Mesendoderm (in vitro differentiated cells): Measurements from ENCODE around the gene SASH1.

Experiments used
- DNase-seq: peaks from one replicate; pipeline ENCODE4 v3.0.0; 2013
- H2AK5ac ChIP-seq: 2 replicates; pipeline ENCODE4 v1.6.1; 2013; ENCODE audit warnings: low read length, inconsistent platforms
- H2BK120ac ChIP-seq: 2 replicates; pipeline ENCODE4 v1.6.1; 2013; ENCODE audit warnings: low read depth, mild to moderate bottlenecking, low read length, moderate library complexity, mixed read lengths
- H2BK15ac ChIP-seq: replicated peaks from 2 replicates; pipeline ENCODE4 v1.6.1; 2013; ENCODE audit warnings: low read depth, mild to moderate bottlenecking, moderate library complexity
- H2BK5ac ChIP-seq: 2 replicates; pipeline ENCODE4 v1.6.1; 2013; ENCODE audit warnings: low read length, inconsistent platforms
- H3K18ac ChIP-seq: 2 replicates; pipeline ENCODE4 v1.6.1; 2013; ENCODE audit warnings: mild to moderate bottlenecking, low read length, mixed read lengths
- H3K23ac ChIP-seq: one replicate; pipeline ENCODE4 v1.6.1; 2013; ENCODE audit warnings: low read length
- H3K27ac ChIP-seq: 2 replicates; pipeline ENCODE4 v1.5.1; 2013; ENCODE audit warnings: low read depth, mild to moderate bottlenecking, inconsistent platforms, low read length, moderate library complexity
- H3K27me3 ChIP-seq: 2 replicates; pipeline ENCODE4 v1.6.1; 2013; ENCODE audit warnings: low read length, control low read depth, mild to moderate bottlenecking, inconsistent platforms; ENCODE audit not compliant: insufficient read depth, poor library complexity
- H3K36me3 ChIP-seq: 2 replicates; pipeline ENCODE4 v1.6.1; 2013; ENCODE audit warnings: low read length, inconsistent platforms; ENCODE audit not compliant: control insufficient read depth, insufficient read depth
- H3K4ac ChIP-seq: one replicate; pipeline ENCODE4 v1.6.1; 2013; ENCODE audit warnings: low read depth, mild to moderate bottlenecking, low read length, moderate library complexity
- H3K4me1 ChIP-seq: 2 replicates; pipeline ENCODE4 v1.6.1; 2013; ENCODE audit warnings: low read depth, low read length, inconsistent platforms; ENCODE audit not compliant: control insufficient read depth
- H3K4me2 ChIP-seq: 2 replicates; pipeline ENCODE4 v1.6.1; 2013; ENCODE audit warnings: low read length
- H3K4me3 ChIP-seq: 2 replicates; pipeline ENCODE4 v1.5.1; 2013; ENCODE audit warnings: mild to moderate bottlenecking, low read length
- H3K56ac ChIP-seq: one replicate; pipeline ENCODE4 v1.6.1; 2013; ENCODE audit warnings: low read length
- H3K79me1 ChIP-seq: 2 replicates; pipeline ENCODE4 v1.6.1; 2013; ENCODE audit warnings: low read length, inconsistent platforms
- H3K79me2 ChIP-seq: 2 replicates; pipeline ENCODE4 v1.6.1; 2013; ENCODE audit warnings: mild to moderate bottlenecking, low read length; ENCODE audit not compliant: control insufficient read depth, insufficient read depth
- H3K9ac ChIP-seq: 2 replicates; pipeline ENCODE4 v1.6.1; 2013; ENCODE audit warnings: low read length, inconsistent platforms
- H4K5ac ChIP-seq: one replicate; pipeline ENCODE4 v1.6.1; 2013; ENCODE audit warnings: low read length
- H4K8ac ChIP-seq: one replicate; pipeline ENCODE4 v1.6.1; 2013; ENCODE audit warnings: low read depth, mild to moderate bottlenecking, control low read depth, low read length, moderate library complexity
- WGBS: extraction: QIAGEN DNeasy Blood & Tissue Kit; methylation state at CpG from one replicate; pipeline ENCODE4 v1.1.7; 2013; ENCODE audit warnings: low lambda C conversion rate, missing lambda C conversion rate; ENCODE audit not compliant: insufficient coverage; ENCODE audit errors: extremely low coverage; 5-methylcytosine and 5-hydroxymethylcytosine counted together

The SASH1 gene

DNA sequence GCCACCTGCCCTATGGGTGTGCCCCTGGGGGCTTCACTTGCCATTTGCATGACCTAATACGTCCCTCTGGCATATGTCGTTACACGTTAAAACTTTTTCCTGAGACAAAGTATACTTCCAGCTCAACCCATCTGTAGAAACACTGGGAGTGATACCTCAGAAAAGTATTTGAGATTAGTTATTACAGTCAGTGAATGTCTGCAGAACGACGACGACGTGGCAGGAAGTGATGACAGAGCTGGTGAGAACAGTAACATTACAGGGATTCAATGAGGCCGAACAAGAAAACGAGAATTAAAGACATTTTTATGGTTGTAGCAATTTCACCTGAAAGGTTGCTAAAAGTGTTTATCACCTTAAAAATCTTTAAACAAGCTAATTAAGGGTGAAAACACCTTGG is 40.2 kb downstream of the SASH1 start:
- no peak overlapping the region for H4K8ac ChIP-seq
- peaks cover 6% of the 10 kb centered on the region for H3K4me1 ChIP-seq
- peaks cover 17% of the 10 kb centered on the region for H3K79me1 ChIP-seq
- no CpG with 5 or more reads among the region's 9 CpGs for WGBS
- H3K4me3 ChIP-seq: no peak overlapping the region
- H3K27me3 ChIP-seq: no peaks in the 10 kb centered on the region
- no peak overlapping the region for H3K23ac ChIP-seq
- no peak overlapping the region for H4K5ac ChIP-seq
- no peak overlapping the region for H3K27ac ChIP-seq
- H3K4ac ChIP-seq: no peak overlapping the region
- H2AK5ac ChIP-seq: no peak overlapping the region
- no peak overlapping the region for H2BK15ac ChIP-seq
- no peak for DNase-seq
- no peak overlapping the region for H3K4me2 ChIP-seq
- H3K36me3 ChIP-seq: no peaks in the 10 kb centered on the region
- H3K9ac ChIP-seq: no peak overlapping the region
- no peak overlapping the region for H2BK120ac ChIP-seq
- peaks cover 2% of the 10 kb centered on the region for H3K79me2 ChIP-seq
- H3K56ac ChIP-seq: no peak overlapping the region
- H3K18ac ChIP-seq: no peak overlapping the region
- H2BK5ac ChIP-seq: no peak overlapping the region

DNA sequence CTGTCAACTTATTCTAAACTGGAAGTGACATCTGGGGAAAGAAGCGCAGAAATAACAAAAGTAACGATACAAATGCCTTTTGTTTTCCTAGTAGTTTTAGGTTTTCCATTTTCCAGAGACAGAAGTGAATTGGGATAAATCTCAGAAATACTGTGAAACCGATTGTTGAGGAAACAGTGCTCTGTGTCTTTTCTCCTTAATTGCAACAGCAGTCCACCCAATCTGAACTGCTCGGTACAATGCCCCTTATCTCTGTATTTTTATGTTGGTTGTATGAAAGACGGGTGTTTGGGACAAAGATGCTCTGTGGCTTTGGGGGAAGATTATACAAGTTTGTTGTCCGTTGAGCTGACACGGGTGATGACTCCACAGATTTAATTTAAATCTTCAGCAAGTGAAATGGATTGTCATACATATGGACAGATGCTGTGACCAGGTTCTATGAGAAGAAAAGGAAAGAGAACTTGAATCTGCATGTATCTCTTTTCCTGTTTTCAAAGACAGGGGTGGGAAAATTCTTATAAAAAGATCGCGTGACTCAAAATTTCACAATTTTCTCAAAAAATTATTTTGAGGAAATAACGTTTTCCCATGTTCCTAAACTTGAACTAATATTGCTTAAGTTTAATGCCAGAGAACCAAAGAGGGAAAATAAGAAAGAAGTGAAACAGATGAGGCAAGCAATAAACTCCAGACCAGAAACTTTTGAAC is 41.2 kb downstream of the SASH1 start:
- no peak overlapping the region for H3K4me2 ChIP-seq
- no peak overlapping the region for H2BK120ac ChIP-seq
- no peaks in the 10 kb centered on the region for H3K27me3 ChIP-seq
- H4K5ac ChIP-seq: no peak overlapping the region
- peaks cover 15% of the 10 kb centered on the region for H3K79me1 ChIP-seq
- H2BK15ac ChIP-seq: no peak overlapping the region
- no peak overlapping the region for H3K4ac ChIP-seq
- H3K4me3 ChIP-seq: no peak overlapping the region
- H3K79me2 ChIP-seq: peaks cover 2% of the 10 kb centered on the region
- no peak for DNase-seq
- H3K18ac ChIP-seq: no peak overlapping the region
- H2BK5ac ChIP-seq: no peak overlapping the region
- H3K9ac ChIP-seq: no peak overlapping the region
- H4K8ac ChIP-seq: no peak overlapping the region
- H3K4me1 ChIP-seq: peaks cover 6% of the 10 kb centered on the region
- H3K56ac ChIP-seq: no peak overlapping the region
- no peak overlapping the region for H2AK5ac ChIP-seq
- WGBS: no CpG with 5 or more reads among the region's 10 CpGs
- no peak overlapping the region for H3K23ac ChIP-seq
- no peaks in the 10 kb centered on the region for H3K36me3 ChIP-seq
- no peak overlapping the region for H3K27ac ChIP-seq

DNA sequence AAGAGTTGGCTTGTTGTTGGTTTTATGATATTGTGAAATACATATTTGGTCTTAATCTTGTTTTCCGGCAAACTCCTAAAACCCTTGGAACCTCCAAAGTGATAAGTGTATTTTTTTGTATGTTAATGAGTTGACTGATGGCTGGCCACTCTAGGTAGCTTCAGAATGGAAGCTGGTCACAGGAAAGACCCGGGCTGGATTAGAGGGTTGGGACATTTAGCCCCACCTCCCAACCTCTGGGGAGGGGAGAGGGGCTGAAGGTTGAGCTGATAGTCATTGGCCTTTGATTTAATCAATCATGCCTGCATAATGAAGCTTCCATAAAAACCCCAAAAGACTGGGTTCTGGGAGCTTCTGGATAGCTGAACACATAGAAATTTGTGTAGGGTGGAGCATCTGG is 42.7 kb downstream of the SASH1 start:
- Histone ChIP-seq H4K8ac (no peak overlapping the region), H3K4me2 (no peak overlapping the region), H4K5ac (no peak overlapping the region), H2BK120ac (no peak overlapping the region), H3K79me1 (peaks cover 10% of the 10 kb centered on the region), H3K9ac (no peak overlapping the region), H3K4ac (no peak overlapping the region), H2BK5ac (no peak overlapping the region), H3K23ac (no peak overlapping the region), H3K56ac (no peak overlapping the region), H3K27ac (no peak overlapping the region), H3K36me3 (no peaks in the 10 kb centered on the region), H2AK5ac (no peak overlapping the region), H3K79me2 (peaks cover 2% of the 10 kb centered on the region), H3K4me1 (peaks cover 6% of the 10 kb centered on the region), H3K18ac (no peak overlapping the region), H3K4me3 (no peak overlapping the region), H3K27me3 (no peaks in the 10 kb centered on the region), H2BK15ac (no peak overlapping the region)
- DNase-seq: peak; percentile 79
- no CpG with 5 or more reads among the region's 2 CpGs for WGBS

DNA sequence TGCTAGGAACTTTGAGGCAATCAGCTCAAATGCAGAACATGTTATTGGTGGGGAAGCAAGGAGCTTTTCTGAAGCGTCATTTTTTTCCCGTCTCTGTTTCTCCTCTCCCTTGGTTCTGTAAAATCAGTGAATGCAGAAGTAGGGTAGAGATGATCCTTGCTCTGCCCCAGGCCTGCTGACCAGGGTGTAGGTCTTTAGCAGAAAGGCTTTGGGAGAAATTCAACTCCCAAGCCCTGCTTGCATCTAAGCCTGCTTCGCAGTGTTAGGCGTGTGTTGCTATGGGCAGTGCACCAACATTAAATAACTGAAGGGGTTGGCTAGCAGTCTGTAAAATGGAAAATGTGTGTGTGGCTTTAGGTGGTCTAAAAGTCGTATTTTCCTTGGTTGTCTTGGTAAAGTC is 45.9 kb downstream of the SASH1 start:
- DNase-seq: no peak
- Histone ChIP-seq H3K79me2 (no peaks in the 10 kb centered on the region), H3K9ac (no peak overlapping the region), H3K27ac (no peak overlapping the region), H3K18ac (no peak overlapping the region), H3K23ac (no peak overlapping the region), H3K4ac (peak overlapping the region; percentile 24), H3K4me1 (peaks cover 3% of the 10 kb centered on the region), H3K79me1 (peaks cover 2% of the 10 kb centered on the region), H3K4me3 (no peak overlapping the region), H4K5ac (no peak overlapping the region), H3K4me2 (no peak overlapping the region), H2BK15ac (no peak overlapping the region), H3K36me3 (no peaks in the 10 kb centered on the region), H2AK5ac (no peak overlapping the region), H4K8ac (no peak overlapping the region), H3K56ac (no peak overlapping the region), H3K27me3 (no peaks in the 10 kb centered on the region), H2BK120ac (no peak overlapping the region), H2BK5ac (no peak overlapping the region)
- no CpG with 5 or more reads among the region's 5 CpGs for WGBS

DNA sequence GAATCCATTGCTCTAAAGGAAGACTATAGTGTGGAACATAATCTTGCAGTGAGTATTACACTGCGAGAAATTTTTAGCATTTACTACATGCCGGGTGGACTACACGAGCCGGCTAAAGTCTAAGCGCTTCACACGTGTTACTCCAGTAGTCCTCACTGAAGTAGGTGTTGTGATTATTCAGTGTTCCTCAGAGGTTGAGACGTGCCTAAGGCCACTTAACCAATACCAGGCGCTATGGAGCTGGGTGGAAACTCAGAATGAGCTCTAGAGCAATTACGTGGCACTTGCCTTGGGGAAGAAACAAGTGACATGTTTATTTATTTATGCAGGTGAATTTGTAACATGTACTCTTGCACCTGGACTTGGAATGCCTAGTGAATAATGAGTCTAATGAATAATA is 46.4 kb downstream of the SASH1 start:
- no peak overlapping the region for H2BK5ac ChIP-seq
- H3K79me1 ChIP-seq: no peaks in the 10 kb centered on the region
- H3K18ac ChIP-seq: no peak overlapping the region
- DNase-seq: no peak
- H3K9ac ChIP-seq: no peak overlapping the region
- no peak overlapping the region for H2BK120ac ChIP-seq
- no peak overlapping the region for H3K56ac ChIP-seq
- H3K4me3 ChIP-seq: no peak overlapping the region
- no peak overlapping the region for H2AK5ac ChIP-seq
- no peaks in the 10 kb centered on the region for H3K27me3 ChIP-seq
- no peaks in the 10 kb centered on the region for H3K36me3 ChIP-seq
- H4K5ac ChIP-seq: no peak overlapping the region
- H4K8ac ChIP-seq: no peak overlapping the region
- H3K27ac ChIP-seq: no peak overlapping the region
- no CpG with 5 or more reads among the region's 9 CpGs for whole genome bisulfite sequencing
- H3K4ac ChIP-seq: no peak overlapping the region
- no peak overlapping the region for H3K23ac ChIP-seq
- H3K4me2 ChIP-seq: no peak overlapping the region
- H3K4me1 ChIP-seq: peaks cover 3% of the 10 kb centered on the region
- H3K79me2 ChIP-seq: no peaks in the 10 kb centered on the region
- H2BK15ac ChIP-seq: no peak overlapping the region

DNA sequence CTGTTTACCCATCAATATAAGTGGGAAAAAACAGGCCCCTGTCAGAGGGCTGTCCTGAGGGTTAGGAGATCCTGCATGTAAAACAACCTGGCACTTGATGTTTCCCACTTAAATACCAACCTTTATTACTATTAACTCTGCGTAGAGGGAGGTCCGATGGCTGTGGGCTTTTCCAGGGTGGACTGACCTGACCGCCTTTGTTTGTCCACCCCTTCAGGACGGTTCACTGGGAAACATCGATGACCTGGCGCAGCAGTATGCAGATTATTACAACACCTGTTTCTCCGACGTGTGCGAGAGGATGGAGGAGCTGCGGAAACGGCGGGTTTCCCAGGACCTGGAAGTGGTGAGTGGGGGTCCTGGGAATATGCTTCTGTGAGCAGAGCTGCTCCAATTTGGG is 47.3 kb downstream of the SASH1 start:
- Histone ChIP-seq H3K4ac (no peak overlapping the region), H3K56ac (no peak overlapping the region), H3K79me2 (no peaks in the 10 kb centered on the region), H3K4me1 (peaks cover 3% of the 10 kb centered on the region), H2BK5ac (no peak overlapping the region), H3K79me1 (no peaks in the 10 kb centered on the region), H3K36me3 (no peaks in the 10 kb centered on the region), H3K27me3 (no peaks in the 10 kb centered on the region), H3K23ac (no peak overlapping the region), H4K8ac (no peak overlapping the region), H2BK15ac (no peak overlapping the region), H4K5ac (no peak overlapping the region), H3K9ac (no peak overlapping the region), H3K4me2 (no peak overlapping the region), H2AK5ac (no peak overlapping the region), H3K18ac (no peak overlapping the region), H3K4me3 (no peak overlapping the region), H3K27ac (no peak overlapping the region), H2BK120ac (no peak overlapping the region)
- no peak for DNase-seq
- WGBS: no CpG with 5 or more reads among the region's 12 CpGs
